Right renal cortex interstitium (tissue), 3 donors: Measurements from ENCODE around the gene MRPL54. TPM values are rescaled to one million over a fixed set of nuclear protein-coding genes. Genes with fewer than 3 reads are reported as not detected.
"Not testable (repeated sequence)": the region's sequence is repeated elsewhere in the genome, so short reads cannot be mapped to it uniquely, and the experiment has no call there.

Experiments
- DNase-seq, 3 donors: peaks; one replicate each; pipeline ENCODE4 v3.0.0-alpha.2; 2013; ENCODE audit warnings: low read depth in 3 of 3, low spot score in 2 of 3
- polyA plus RNA-seq, 3 donors: library from polyadenylated mRNA; unstranded; fragments of 120-200 nt; gene quantifications; one replicate each; pipeline ENCODE4 v1.2.1, GENCODE V29; 2013; ENCODE audit not compliant: insufficient read length in 3 of 3

MRPL54 gene
- polyA plus RNA-seq, 3 donors, result 30.5 to 31.9 (median 30.5) TPM

- DNase-seq, result no peak
These were observed 44.6 kb downstream of the MRPL54 start for GRCh38 chr19:3807131-3807480.

- DNase-seq, result no peak
These were observed 45.3 kb downstream of the MRPL54 start for GRCh38 chr19:3807574-3808354.

- no peak for DNase-seq
These were observed 46.1 kb downstream of the MRPL54 start for GRCh38 chr19:3808420-3809143.

GRCh38 chr19:3809881-3810707 is 47.6 kb downstream of the MRPL54 start:
- no peak for DNase-seq

- no peak for DNase-seq
These were observed 48.4 kb downstream of the MRPL54 start for GRCh38 chr19:3810708-3811355.

- no peak for DNase-seq
These were observed 51.3 kb downstream of the MRPL54 start for GRCh38 chr19:3813473-3814392.

- DNase-seq, result no peak
These were observed 52.2 kb downstream of the MRPL54 start for GRCh38 chr19:3814648-3815047.

GRCh38 chr19:3816148-3816547 is 53.7 kb downstream of the MRPL54 start:
- not testable (repeated sequence) for DNase-seq

- no peak for DNase-seq
These were observed 54.2 kb downstream of the MRPL54 start for GRCh38 chr19:3816566-3817218.

Other genes starting within 250 kb of the MRPL54 start
- gene TEKTIP1, start 223.5 kb upstream of the MRPL54 start, polyA plus RNA-seq, result 1 to 10 TPM; 3.5 to 5.0 (median 4.3) TPM
- gene MFSD12, start 205.1 kb upstream of the MRPL54 start, polyA plus RNA-seq, result 10 to 100 TPM; 47.2 to 53.4 (median 48.2) TPM
- 10 to 100 TPM; 63.7 to 75.9 (median 64.9) TPM for gene HMG20B, start 189.7 kb upstream of the MRPL54 start, polyA plus RNA-seq
- 1 to 10 TPM; 1.9 to 3.1 (median 2.8) TPM for gene GIPC3, start 177.2 kb upstream of the MRPL54 start, polyA plus RNA-seq
- 1 to 10 TPM; 2.1 to 2.6 (median 2.3) TPM for gene TBXA2R, start 155.8 kb upstream of the MRPL54 start, polyA plus RNA-seq
- 10 to 100 TPM; 17.8 to 19.3 (median 18.6) TPM for gene CACTIN, start 135.9 kb upstream of the MRPL54 start, polyA plus RNA-seq
- gene PIP5K1C, start 62.2 kb upstream of the MRPL54 start, polyA plus RNA-seq, result 10 to 100 TPM; 16.9 to 19.5 (median 19.3) TPM
- 1 to 10 TPM; 6.5 to 9.4 (median 9.1) TPM for gene TJP3, start 54.3 kb upstream of the MRPL54 start, polyA plus RNA-seq
- gene APBA3, start 990 bp upstream of the MRPL54 start, polyA plus RNA-seq, result 10 to 100 TPM; 10.3 to 11.6 (median 11.3) TPM
- not detected for gene RAX2, start 9.5 kb downstream of the MRPL54 start, polyA plus RNA-seq
- 1 to 10 TPM in 2 of 3 donors, under 1 TPM in 1; 0.93 to 1.4 (median 1.0) TPM for gene MATK, start 23.7 kb downstream of the MRPL54 start, polyA plus RNA-seq
- gene ZFR2, start 106.4 kb downstream of the MRPL54 start, polyA plus RNA-seq, result 1 to 10 TPM; 1.3 to 2.0 (median 1.5) TPM
- gene ATCAY, start 118.0 kb downstream of the MRPL54 start, polyA plus RNA-seq, result under 1 TPM; 0.18 to 0.46 (median 0.18) TPM
- under 1 TPM; 0.14 to 0.50 (median 0.27) TPM for gene NMRK2, start 170.4 kb downstream of the MRPL54 start, polyA plus RNA-seq
- gene DAPK3, start 208.4 kb downstream of the MRPL54 start, polyA plus RNA-seq, result 10 to 100 TPM; 30.9 to 37.3 (median 30.9) TPM
- gene EEF2, start 222.8 kb downstream of the MRPL54 start, polyA plus RNA-seq, result 1,000 to 10,000 TPM; 1,409 to 1,651 (median 1,477) TPM
- gene PIAS4, start 245.1 kb downstream of the MRPL54 start, polyA plus RNA-seq, result 10 to 100 TPM; 25.2 to 34.8 (median 29.6) TPM